GM19455 (cell line): ENCODE measurements around the gene ACP3.

Experiments used
- ATAC-seq: cut with Tn5 transposase; IDR thresholded peaks from one replicate; pipeline ENCODE4 v1.9.1; 2021; ENCODE audit not compliant: unreplicated experiment

ACP3 gene

DNA sequence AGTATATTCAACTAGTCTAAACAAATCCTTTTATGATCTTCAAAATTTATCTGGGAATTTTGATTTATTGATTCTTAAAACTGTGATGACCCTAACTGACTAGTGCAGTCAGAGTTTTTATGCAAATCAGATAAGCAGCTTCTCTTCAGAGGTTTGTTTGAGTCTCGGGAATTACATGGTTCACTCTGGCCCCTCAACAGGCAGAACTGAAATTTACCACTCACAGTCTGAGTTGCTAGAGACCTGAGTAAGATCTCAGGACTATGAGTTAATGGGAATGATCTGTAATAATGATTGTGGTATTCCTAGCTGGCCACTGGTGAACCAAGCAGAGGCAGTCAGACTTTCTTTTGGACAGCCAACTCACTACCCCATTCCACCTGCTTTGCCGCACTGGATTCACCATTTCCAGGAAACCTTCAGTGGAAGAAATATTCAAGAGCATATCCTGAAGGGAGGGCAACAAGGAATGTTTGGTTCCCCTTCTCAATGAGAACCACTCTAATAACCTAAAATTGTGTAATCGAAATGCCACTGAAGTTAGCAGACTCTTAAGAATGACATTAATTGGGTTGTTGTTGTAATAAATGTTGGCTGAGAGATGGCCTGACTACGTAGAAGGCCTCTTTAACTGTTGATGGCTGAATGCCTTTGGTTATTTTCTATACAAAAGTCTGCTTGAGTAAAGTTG, 88.5 kb downstream of the ACP3 start:
- no peak for ATAC-seq

DNA sequence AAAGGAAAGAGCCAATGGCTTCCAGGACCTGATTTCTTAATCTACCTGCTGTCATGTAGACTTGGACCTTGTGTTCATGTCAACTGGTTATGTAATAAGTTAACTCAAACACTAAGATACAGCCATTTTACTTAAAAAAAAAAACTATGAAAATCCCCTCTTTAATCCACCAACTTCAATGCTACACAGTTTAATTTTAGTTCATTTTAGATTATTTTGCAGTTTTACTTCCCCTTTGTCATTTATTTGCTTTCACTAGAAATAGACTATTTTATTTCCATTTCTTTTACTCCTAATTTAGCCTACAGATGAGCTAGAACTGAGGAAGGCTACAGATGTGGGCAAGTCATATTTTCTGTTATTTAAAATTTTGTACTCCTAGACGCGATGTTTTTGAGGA, 89.4 kb downstream of the ACP3 start:
- no peak for ATAC-seq

DNA sequence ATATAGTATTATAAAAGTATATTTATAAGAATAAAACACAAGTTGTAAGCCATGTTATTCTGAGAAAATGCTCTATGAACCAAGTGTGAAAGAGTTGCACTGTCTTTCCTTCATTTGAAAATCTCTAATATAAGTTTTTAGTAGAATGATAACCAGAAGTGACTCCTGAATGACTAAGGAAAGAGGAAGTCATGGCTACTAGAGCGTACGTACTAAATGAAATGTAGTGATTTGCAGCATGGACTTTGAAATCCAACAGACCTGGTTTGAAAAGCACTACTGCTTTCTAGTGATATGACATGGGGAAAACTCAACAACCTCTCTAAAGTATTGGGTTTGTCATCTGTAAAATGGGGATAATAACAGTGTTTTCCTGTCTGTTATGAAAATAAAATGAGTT, 89.8 kb downstream of the ACP3 start:
- ATAC-seq, result no peak
